ENCODE results near the gene ACTR6.
"Not testable (repeated sequence)": the region's sequence is repeated elsewhere in the genome, so short reads cannot be mapped to it uniquely, and the experiment has no call there.

ACTR6 gene

DNA sequence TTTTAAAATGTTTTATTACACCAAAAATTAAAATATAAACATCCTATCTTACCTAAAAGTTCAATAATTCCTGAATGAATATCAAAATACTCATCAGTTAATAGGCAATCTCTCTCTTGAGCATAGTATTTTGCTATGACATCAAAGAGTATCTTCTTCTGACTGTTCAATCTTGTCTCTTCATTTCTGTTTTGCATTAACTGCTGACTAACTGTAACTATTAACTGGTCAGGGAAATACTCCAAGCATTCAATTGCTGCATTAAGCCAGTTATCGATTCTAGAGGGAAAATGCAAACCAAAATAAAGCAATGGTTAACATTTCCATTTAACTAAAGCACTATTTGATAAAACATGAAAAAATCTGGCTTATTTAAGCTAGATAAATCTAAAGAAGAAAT is 52.8 kb downstream of the ACTR6 start:
- DNase-seq = no peak
- intact Hi-C loops (cut with DNase I; ENCODE audit: low total_unique reads) = no loop called here
- Histone ChIP-seq H3K36me3 (no peaks in the 10 kb centered on the region), H3K9me3 (no peaks in the 10 kb centered on the region), H3K27ac (no peak overlapping the region), H3K27me3 (no peaks in the 10 kb centered on the region), H3K4me1 (no peaks in the 10 kb centered on the region), H3K4me3 (no peak overlapping the region)
- TF ChIP-seq, protein P1, sequence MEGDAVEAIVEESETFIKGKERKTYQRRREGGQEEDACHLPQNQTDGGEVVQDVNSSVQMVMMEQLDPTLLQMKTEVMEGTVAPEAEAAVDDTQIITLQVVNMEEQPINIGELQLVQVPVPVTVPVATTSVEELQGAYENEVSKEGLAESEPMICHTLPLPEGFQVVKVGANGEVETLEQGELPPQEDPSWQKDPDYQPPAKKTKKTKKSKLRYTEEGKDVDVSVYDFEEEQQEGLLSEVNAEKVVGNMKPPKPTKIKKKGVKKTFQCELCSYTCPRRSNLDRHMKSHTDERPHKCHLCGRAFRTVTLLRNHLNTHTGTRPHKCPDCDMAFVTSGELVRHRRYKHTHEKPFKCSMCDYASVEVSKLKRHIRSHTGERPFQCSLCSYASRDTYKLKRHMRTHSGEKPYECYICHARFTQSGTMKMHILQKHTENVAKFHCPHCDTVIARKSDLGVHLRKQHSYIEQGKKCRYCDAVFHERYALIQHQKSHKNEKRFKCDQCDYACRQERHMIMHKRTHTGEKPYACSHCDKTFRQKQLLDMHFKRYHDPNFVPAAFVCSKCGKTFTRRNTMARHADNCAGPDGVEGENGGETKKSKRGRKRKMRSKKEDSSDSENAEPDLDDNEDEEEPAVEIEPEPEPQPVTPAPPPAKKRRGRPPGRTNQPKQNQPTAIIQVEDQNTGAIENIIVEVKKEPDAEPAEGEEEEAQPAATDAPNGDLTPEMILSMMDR (IDR thresholded peaks at IDR 0.05) = no peak

- TF ChIP-seq, protein P1 (IDR thresholded peaks at IDR 0.05) = no peak
- Histone ChIP-seq H3K27me3 (no peaks in the 10 kb centered on the region), H3K9me3 (no peaks in the 10 kb centered on the region), H3K27ac (no peak overlapping the region), H3K36me3 (no peaks in the 10 kb centered on the region), H3K4me3 (no peak overlapping the region), H3K4me1 (no peaks in the 10 kb centered on the region)
- DNase-seq = no peak
- intact Hi-C loops (cut with DNase I; ENCODE audit: low total_unique reads) = no loop called here
Observed at GRCh38 chr12:100254876-100255275, 54.3 kb downstream of the ACTR6 start.

GRCh38 chr12:100258127-100258526 is 57.5 kb downstream of the ACTR6 start:
- DNase-seq = no peak
- Histone ChIP-seq H3K4me1 (no peaks in the 10 kb centered on the region), H3K9me3 (no peaks in the 10 kb centered on the region), H3K36me3 (no peaks in the 10 kb centered on the region), H3K4me3 (no peak overlapping the region), H3K27ac (no peak overlapping the region), H3K27me3 (no peaks in the 10 kb centered on the region)
- TF ChIP-seq, protein P1 (IDR thresholded peaks at IDR 0.05) = no peak
- intact Hi-C loops (cut with DNase I; ENCODE audit: low total_unique reads) = no loop called here

DNA sequence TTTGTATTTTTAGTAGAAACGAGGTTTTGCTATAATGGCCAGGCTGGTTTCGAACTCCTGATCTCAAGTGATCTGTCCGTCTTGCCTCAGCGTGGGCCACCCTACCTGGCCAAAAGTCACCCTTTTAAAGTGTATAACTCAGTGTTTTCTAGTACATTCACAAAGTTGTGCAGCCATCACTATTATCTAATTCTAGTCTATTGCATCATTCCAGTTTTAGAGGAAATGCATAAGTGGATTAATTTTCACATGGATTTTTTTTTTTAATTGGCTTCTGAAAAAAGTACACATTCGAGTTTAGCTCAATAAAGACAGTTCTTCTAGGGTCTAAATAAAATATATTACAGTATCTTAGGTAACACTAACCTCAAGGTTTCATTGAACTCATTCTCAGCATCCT is 62.5 kb downstream of the ACTR6 start:
- intact Hi-C loops (cut with DNase I; ENCODE audit: low total_unique reads) = no loop called here
- H3K27me3 ChIP-seq = no peaks in the 10 kb centered on the region
- no peak for DNase-seq
- no peaks in the 10 kb centered on the region for H3K9me3 ChIP-seq
- no peak overlapping the region for H3K27ac ChIP-seq
- TF ChIP-seq, protein P1 (IDR thresholded peaks at IDR 0.05) = no peak
- no peak overlapping the region for H3K4me3 ChIP-seq
- no peaks in the 10 kb centered on the region for H3K36me3 ChIP-seq
- H3K4me1 ChIP-seq = peaks cover 0 to 4% (median 2%) of the 10 kb centered on the region in 4 donors

DNA sequence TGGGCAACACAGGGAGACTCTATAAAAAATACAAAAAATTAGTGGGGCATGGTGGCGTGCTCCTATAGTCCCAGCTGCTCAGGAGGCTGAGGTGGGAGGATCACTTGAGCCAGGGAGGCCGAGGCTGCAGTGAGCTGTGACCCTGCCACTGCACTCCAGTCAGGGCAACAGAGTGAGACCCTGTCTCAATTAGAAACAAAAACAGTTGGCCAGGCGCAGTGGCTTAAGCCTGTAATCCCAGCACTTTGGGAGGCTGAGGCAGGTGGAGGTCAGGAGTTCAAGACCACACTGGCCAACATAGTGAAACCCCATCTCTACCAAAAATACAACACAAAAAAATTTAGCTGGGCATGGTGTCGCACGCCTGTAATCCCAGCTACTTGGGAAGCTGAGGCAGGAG is 64.5 kb downstream of the ACTR6 start:
- H3K4me1 ChIP-seq = peaks cover 0 to 23% (median 16%) of the 10 kb centered on the region in 4 donors
- H3K9me3 ChIP-seq, H3K4me3 ChIP-seq, H3K27me3 ChIP-seq, DNase-seq, H3K36me3 ChIP-seq, H3K27ac ChIP-seq: not testable (repeated sequence)
- intact Hi-C loops (cut with DNase I; ENCODE audit: low total_unique reads) = loop anchor here (5.0 kb wide), 1 partner anchor 118 kb away; no protein-coding TSS in a partner anchor

DNA sequence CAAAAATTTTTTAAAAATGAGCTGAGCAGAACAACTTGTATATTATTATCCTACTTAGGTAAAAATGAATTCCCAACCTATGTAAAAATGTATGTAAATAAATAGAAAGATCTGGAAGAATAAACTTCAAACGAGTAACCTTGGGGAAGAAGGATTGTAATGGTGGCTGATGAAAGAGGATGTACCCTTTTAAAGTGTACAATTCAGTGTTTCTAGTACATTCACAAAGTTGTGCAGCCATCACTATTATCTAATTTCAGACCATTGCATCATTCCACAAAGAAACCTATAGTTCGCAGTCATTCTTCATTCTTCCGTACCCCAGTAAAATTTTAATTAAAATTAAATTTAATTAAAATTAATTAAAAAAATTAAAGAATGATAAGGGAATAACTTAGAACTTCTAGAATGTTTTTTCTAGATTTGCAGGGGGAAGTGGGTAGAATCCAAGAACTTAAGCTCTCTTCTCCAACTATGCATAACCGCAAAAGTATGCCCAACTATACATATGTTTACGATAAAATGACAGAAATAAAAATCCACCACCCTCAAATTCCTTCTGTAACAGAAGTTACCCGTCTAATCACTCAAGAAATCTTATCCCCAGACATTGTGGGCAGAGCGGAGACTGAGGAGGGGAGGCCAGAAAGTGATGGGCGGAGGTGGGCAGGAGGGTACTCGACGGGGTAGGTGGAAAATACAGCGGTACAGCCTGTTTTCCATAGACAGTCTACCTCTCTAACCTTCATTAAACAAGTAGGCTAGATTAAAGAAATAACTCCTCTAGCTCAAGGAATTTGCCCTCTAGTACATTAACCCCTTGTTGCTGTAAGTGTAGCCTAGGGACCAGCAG is 65.3 kb downstream of the ACTR6 start:
- TF ChIP-seq, protein P1 (IDR thresholded peaks at IDR 0.05) = no peak
- H3K4me1 ChIP-seq = peaks cover 0 to 26% (median 19%) of the 10 kb centered on the region in 4 donors
- no peaks in the 10 kb centered on the region for H3K9me3 ChIP-seq
- no peaks in the 10 kb centered on the region for H3K36me3 ChIP-seq
- H3K27ac ChIP-seq = peak overlapping the region; percentile 99 to 100
- intact Hi-C loops (cut with DNase I; ENCODE audit: low total_unique reads) = loop anchor here (5.0 kb wide), 1 partner anchor 119 kb away; no protein-coding TSS in a partner anchor
- H3K4me3 ChIP-seq = peak overlapping the region; percentile 99
- DNase-seq = no peak
- H3K27me3 ChIP-seq = no peaks in the 10 kb centered on the region

All from tibial artery (tissue), 4 donors.